Hematopoietic multipotent progenitor cell treated with erythropoietin and hydrocortisone succinate and interleukin-3 and kit ligand, for 15 days (in vitro differentiated cells): ENCODE results near the gene TSFM.
"Not testable (repeated sequence)": the region's sequence is repeated elsewhere in the genome, so short reads cannot be mapped to it uniquely, and the experiment has no call there.

Experiments used
- DNase-seq: peaks from one replicate; pipeline ENCODE4 v3.0.0-alpha.2; 2015; ENCODE audit warnings: low spot score

TSFM gene

DNA sequence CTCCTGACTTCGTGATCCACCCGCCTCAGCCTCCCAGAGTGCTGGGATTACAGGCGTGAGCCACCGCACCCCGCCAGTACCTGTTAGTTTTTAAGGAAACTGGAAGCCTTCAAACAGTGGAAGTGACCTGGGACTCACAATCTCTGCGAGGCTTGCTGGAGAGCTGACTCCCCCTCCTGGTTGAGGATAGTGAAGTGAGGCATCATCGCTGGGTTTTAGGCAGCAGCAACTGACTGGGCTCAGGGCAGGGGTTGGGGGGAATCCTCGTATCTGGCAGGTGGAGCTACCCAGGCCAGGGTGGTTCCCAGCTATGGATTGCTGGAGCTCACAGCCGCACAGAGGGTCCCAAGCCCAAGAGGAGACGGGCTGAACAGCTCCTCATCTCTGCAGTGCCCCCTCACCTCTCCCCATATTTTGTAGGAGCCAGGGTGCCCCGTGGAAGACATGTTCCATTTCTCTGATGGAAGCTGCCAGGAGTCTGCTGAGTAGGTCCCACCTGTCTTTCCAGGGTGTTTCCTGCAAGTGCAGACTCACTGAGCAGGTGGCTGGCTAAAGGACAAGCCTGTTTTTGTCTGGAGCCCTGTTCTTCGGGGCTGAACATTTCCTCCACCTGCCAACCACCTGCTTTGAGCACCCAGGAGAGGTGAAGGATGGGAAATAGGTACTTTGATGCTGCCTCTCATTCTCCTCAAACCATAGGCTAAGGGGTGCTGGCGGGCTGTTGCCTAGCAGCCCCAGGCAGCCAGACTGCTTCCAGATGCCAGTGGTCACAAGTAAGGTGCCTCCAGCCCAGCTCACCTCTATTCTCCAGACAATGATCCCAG, 32.8 kb downstream of the TSFM start:
- DNase-seq, result no peak

DNA sequence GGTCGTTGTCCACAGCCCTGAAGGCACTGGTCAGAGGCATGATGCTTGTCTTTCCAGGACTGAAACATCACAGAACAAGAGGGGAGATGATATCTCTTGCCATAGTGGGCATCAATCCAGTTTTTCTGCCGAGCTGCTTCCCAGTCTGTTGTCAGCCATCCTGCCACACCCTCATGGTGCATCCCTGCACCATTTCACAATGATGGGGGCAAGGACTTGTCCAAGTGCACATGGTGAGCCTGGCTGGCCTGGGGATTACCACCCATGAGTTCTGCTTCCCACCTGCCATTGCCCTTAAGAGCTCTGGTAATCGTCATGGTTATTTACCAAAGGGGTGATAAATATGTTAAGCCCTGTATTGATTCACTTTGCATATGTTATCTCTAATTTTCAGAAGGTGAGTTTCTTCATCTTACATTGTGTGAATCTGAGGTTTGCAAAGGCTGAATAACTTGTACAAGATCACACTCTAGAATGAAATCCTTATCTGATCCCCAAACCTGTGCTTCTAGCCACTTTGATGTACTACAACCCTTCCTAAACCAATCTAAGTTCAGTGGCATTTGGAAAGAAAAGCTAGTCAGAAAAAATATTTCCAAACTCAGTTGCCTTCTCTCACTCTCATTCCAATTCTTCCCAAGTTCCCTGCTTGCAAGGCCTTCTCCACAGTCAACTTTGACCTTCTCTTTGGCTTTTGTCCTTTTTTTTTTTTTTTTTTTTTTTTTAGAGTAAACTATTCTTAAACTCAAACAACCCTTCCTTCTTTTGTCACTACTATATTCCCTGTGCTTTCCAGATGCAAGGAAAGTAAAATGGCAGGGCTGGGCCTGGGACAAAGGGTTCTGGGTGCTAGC, 33.6 kb downstream of the TSFM start:
- DNase-seq, result no peak

DNA sequence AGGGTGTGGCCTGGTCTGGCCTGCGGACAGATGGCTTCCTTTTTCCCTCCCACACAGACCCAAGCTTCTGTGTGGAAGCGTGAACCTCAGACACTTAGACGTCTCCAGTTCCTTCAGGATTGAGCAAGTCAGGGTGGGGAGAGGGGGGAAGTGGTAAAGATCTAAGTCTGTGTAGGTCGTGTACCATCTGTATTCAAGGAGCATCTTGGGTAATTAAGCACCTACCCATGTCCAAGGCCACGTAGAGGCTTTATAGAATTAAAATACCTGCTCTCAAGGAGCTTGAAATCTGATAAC, 34.2 kb downstream of the TSFM start:
- no peak for DNase-seq

DNA sequence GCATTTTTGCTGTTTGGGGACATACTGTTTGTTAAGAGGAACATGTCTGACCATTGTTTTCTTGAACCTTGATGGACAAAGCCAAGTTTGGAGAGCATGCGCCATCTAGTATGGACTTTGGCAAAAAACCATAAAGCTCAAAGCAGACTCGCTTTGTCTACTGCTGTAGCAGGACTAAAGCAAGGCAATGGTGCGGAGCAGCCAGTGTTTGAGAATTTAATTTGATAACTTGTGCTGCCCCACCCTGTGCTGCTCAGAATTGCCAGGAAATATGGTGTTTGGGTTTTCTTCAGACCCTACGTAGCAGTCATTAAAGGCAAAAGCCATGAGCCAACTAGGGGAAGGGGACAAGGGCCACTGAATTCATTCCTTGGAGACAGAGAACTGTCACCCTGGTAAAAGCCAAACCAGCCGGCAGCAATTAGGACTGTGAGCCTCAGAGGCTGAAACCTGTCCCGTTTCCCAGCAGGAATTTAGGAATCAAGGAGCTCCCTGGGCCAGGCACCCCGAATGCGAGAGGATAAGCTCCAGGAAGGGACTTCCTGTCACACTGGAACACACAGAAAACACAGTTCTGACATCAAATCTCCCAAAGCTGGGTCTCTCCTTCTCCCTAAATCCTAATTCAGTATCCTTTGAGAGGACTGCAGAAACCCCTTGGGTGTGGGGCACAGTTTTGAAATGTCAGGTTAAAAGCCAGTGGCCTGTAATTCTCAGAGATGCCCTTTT, 34.8 kb downstream of the TSFM start:
- DNase-seq, result no peak

DNA sequence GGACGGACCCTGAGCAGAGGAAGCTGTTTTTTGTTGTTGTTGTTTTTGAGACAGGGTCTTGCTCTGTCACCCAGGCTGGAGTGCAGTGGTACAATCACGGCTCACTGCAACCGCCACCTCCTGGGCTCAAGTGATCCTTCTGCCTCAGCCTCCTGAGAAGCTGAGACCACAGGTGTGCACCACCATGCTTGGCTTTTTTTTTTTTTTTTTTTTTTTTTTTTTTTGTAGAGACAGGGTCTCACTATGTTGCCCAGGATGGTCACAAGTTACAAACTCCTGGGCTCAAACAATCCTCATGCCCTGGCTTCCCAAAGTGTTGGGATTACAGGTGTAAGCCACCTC, 35.4 kb downstream of the TSFM start:
- not testable (repeated sequence) for DNase-seq

DNA sequence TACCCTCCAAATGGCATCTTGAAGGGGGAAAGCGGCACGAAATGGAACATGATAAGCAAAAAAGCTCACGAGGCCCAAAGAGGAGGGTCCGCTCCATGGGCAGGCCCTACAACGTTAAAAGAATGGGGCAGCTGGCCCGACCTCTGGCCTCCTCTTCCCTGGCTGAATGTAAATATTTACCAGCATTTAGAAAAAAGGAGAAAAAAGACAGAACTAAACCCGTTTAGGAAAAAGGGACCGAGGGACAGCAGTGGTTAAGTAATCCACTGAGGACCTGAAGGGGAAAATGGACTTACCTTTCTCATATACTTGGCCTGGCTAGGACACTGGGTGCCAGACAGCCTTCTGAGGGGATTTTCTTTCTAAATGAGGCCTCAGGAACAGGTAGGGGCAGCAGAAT, 37.5 kb downstream of the TSFM start:
- DNase-seq, result not testable (repeated sequence)

DNA sequence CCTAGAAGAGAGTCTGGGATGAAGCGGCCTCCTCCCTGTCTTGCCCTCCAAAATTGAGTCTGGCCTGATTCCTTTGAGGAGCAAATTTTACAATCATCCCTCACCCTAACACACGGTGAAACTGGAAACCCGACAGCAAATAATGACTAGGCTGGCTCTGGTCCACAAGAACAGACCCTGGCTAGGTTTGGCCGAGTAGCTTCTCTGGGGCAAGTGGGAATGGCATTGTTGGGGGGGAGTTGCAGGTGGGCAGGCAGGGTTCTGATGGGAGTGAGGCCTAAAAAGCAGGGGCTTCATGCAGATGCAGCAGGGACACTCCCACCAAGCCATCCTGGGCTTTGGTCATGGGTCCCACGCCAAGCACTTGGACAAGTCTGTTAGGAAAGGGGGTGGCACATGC, 38.4 kb downstream of the TSFM start:
- DNase-seq, result not testable (repeated sequence)

DNA sequence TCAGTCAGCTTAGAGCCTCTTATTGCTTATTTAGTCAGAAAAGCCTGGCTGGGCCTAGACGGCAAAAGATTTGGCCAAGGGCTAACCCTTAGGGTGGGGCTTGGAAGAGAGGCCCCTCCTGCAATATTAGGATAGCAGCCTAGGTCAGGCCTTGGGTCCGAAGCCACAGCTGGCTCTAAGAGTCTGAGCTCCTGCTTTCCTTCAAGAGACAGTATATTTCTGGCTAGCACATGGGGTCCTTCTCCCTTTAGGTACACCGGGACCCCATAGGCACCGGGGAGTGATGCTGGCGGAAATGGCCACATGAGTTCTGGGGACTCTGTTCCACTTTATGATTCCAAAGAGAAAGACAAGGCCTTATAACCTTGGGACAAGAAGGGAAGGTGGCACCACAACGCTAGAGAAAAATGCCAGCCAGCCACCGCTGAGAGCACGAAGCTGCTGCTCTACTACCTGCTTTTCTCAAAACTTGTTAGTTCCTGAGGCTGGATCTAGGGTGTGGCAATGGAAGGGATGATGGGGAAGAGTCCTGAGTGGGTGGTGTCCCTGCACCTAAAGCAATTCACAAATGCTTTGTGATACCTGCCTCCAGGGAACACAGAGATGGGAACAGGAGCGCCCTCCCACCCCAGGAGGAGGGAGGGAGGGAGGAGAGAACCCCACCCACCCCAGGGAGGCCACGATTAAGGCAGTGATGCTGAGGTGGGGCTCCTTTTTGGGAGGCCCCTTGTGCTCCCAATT, 39.1 kb downstream of the TSFM start:
- DNase-seq, result no peak

DNA sequence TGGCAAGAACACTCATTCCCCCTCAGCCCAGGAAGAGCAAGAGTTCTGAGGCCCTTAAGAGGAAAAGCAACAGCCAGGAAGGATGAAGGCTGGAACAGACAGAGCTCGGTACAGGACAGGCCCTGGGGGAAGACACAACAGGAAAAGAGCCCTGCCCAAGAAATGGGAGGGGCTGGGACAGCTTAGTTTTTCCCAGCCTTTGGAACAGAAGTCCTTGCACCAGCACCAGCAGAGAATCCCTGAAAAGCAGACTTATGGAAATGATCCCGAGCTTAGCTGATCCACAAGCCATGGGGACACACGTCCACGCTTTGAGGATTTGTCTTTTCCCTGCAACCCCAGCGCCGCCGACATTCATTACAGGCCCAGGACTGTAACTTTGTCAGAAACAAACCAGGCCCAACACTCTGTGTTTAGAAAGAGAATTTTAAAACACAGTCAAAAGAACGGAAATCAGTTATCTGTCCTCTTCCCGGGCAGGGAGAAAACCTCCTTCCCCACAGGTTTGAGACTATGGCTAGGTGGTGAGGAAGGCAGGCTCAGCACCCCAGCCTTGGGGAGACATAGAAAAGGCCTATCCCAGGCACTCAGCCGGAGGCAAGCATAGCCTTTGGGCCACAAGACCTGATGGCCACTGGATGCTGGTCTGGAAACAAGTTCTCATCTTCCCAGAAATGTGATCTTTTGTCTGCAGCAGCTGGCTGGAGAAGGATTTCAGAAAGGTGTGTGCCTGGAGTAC, 40.0 kb downstream of the TSFM start:
- no peak for DNase-seq

DNA sequence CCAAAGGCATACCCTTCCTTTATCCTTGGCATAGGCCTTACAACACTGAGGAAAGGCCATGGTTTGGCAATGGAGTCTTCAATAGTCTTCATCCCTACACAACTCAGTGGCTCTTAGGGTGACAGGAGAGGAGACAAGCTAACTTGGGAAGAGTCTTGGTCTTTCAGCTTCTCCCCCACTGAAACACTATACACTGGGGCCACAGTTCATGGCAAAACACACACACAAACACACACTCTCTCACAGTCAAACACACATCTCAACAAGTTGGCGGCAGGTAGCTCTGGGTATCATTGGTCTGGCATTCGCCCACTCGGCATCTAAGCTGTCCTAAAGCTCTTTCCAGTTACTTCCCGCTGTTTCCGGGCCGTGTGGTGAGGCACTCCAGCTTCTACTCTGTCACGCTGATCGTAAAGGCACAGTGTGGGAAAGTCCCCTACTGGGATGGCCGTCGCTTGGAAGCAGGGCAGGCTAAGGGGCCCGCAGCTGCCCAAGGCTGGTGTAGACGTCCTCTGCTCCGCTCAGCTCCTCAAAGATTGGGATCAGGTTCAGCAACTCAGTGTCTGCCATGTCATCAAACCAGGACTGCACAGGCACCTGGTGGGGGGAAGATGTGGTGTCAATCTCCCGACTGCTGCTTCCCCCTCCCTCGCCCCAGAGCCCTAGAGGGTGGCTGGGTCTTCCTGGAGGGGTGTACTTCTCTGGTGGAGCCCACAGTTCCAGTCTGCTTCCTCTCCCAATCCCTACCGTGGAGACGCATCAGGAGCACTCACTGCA, 40.7 kb downstream of the TSFM start:
- DNase-seq, result no peak

DNA sequence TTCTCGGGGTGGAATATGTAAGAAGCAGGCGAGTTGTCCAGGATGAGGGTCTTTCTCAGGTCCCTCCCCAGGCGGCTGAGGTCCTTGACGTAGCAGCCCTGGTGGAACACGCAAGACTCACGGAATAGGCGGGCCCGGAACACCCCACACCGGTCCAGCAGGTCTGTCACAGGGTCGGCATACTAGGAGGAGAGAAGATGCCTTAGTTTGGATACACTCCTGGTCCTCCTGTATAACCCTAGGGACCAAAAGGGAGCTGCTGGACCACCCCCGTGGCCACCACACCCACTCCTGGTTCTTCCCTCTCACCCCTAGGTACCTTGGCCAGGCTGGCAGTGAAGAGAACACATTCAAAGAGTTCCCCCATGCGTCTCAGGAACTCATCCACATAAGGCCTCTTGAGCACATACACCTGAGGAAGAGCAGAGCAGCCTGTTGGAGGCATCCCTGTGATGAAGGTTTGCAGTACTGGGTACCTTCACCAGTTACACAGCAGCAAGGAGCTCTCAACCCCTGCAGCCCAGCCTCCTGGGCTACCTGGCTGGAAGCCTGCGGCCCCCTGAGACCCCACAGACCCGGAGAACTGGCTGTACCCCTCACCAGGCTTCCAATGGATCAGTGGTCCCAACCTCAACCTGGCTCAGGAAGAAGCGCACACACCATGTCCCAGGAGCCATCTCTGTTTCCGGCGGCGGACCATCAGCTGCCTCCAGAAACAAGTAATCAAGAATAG, 41.5 kb downstream of the TSFM start:
- no peak for DNase-seq

DNA sequence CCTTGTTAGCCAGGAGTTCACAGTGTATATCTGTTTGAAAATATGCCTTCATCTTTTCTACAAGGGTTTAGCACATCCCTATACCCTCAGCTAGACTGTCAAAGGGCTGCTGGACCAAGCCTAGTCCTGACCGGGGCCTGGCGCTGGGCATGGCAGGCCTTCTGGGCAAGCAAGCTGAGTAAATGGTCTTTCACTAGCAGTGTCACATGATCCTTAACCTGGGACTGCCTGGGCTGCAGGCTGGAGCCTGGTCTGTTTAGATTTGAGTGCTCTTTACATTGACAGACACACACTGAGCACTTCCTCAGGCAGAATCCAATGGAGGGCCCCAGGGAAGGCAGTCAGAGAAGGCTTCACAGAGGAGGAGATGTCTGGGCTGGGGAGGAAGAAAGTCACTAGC, 42.9 kb downstream of the TSFM start:
- DNase-seq, result no peak

DNA sequence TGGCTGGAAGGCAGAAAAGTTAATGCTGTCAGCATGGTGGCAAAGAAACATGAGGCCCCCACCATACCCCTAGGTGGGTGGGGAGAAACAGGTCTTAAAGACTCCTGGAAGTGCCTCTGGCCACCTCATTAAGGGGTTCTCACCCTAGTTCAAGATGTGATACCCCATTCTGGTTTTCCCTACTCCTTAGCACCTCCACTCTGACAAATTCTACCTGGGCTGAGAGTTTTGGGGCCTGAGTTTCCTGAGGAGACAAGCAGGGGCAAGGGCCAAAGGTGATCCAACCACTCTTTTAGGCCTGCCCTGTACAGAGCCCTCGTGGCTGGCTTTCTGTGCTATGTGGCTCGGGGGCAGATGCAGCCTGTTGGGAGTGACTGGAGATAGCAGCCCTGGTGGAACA, 43.8 kb downstream of the TSFM start:
- no peak for DNase-seq

DNA sequence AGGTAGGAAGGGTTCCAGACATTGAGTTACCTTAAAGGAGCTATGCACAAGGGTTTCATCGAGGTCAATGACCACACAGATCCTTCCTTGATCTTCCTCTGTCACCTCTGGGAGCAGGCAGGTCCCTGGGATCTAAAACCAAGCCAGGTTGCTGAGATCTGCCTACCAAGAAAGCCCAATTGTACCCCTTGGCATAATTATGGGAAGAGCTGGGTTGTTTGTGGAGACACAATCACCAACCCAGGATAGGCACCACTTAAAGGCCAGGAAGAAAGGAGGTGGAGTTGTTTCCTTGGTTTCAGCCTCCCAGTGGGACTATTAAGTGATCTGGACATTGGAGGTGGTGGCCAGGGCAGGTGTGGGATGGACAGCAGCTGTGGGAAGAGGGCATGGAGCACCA, 44.4 kb downstream of the TSFM start:
- no peak for DNase-seq

DNA sequence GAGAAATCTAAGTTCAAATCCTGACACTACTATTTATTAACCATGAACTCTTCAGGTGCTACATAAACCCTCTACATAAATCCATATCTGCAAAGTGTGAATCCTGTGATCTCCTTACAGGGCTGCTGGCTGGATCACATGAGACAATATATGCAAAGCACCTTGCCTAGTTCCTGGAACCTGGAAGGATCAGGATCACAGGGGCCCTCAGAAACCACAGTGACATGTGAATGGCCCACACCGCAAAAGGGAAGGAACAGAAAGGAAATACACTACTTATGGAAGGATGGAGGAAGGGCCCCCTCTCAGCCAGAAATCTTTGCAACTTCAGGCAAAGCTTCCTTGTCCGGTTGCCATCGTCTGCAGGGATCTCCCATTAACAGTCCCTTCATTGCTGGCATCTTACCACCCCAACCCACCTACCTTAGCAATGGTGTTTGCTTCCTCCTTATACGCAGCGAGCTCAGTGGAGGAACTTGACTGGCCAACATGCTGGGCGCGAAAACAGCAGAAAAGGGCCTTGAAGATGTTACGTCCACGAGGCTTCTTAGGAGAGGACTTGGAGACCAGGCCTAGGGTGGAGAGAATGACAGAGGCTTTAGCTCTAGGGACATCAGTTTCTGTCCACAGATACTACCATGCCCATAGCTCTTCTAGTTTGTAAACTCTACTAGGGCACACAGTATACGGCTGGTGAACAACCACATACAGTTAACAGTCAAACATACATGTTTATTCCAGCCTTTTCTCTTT, 46.6 kb downstream of the TSFM start:
- no peak for DNase-seq

DNA sequence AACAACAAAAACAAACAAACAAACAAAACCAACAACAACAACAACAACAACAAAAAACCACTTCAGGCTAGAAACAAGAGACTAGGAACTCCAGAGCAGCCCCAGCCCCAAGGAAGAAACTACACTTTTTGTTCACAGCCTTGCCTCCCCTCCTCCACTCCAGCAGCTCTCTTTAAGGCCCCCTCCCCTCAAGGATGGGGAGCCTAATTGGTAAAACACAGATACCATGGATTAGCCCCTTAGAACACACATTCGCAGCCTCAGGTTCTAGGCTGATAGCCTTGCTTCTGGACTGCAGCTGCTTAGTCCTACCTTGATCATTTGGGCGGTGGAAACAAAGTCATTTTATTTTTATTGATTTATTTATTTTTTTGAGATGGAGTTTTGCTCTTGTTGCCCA, 47.8 kb downstream of the TSFM start:
- no peak for DNase-seq

DNA sequence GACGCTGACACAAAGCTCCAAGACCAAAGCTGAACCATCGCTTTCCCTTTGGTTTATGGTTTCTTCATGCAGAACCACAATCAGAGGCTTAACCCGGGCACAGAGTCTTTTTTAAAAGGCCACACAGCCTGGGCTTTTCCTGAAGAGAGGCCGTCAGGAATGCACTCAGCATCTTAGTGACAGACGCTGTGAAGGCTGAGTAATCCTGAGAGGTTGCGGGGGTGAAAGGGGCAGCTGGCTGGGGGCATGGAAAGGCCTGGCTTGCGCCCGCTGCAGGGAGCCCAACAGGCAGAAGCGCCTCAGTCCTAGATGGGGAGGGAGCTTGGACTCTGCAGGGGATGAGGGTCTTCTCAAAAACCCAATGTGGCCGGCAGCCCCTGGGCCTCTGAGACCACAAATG, 50.4 kb downstream of the TSFM start:
- no peak for DNase-seq

DNA sequence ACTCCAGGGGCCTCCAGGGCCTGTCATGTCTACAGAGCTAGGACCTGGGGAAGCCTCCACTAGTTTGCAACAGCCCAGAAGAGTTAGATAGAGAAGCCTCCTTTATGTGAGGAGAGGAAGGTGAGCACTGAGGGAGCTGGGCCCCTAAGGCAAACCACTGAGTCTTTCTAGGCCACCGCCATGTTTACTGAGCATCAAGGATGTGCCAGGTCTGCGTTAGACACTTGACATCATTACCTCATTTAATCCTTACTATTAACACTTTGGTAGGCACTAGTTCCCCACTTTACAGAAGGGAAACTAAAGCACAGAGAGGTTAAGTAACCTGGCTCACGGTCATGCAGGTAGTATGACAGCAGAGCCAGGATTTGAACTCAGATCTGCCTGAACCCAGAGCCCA, 51.1 kb downstream of the TSFM start:
- no peak for DNase-seq

DNA sequence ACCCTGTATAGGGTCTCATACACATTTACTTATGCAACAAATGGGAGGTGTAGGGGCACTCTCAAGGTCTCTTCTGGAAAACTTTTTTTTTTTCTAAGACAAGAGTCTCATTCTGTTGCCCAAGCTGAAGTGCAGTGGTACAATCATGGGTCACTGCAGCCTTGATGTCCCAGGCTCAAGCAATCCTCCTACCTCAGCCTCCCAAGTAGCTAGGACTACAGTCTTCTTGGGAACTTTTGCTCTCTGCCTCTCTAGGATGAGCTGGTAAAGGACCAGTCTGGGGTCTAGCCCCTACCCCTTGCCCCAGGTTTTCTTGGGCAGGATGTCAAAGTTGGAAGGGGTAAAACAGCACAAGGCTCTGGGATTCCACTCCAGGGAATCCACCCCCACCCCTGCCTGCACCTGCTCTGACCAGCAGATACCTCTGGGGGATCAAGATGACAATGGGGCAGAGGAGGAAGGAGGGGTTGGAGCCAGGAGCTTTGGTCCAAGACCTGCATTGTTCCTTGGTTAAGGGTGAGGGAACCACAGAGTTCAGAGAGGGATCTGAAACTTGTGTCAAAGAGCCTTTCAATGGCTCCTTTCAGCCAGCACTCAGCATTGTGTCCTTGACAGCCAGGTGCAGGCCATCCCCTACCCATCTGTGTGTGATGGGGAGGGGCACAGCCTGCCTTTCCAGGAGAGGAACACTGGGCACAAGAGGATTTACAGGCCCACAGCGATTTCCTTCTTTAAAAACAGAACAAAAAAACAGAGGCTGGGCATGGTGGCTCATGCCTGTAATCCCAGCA, 51.7 kb downstream of the TSFM start:
- DNase-seq, result no peak
